NB4 (cell line): ENCODE data around the gene ZFP3.
"Not testable (repeated sequence)": the region's sequence is repeated elsewhere in the genome, so short reads cannot be mapped to it uniquely, and the experiment has no call there.

Experiments
- CTCF ChIP-seq: IDR thresholded peaks from one replicate; pipeline ENCODE4 v1.5.1; 2012; ENCODE audit warnings: low read depth, low read length
- POLR2A ChIP-seq: IDR thresholded peaks from 2 replicates; pipeline ENCODE4 v1.6.1; 2011; ENCODE audit warnings: mild to moderate bottlenecking; ENCODE audit not compliant: insufficient read length; ENCODE audit errors: extremely low read depth

- not testable (repeated sequence) for TF ChIP-seq CTCF, POLR2A
Measured at GRCh38 chr17:5135131-5135712, 57.0 kb downstream of the ZFP3 start.
